NCI-H2196 (cell line): ENCODE results near the gene CD7.

Experiments
- DNase-seq: peaks from one replicate; lab custom pipeline; 2025; ENCODE audit not compliant: unreplicated experiment; lab: John Stamatoyannopoulos, UW

CD7 gene

GRCh38 chr17:82300228-82300627 lies 17.2 kb downstream of the CD7 start:
- no peak for DNase-seq

GRCh38 chr17:82299452-82299851 lies 18.0 kb downstream of the CD7 start:
- no peak for DNase-seq

GRCh38 chr17:82298538-82299421 lies 18.6 kb downstream of the CD7 start:
- no peak for DNase-seq

- DNase-seq: peak; percentile 97
Observed at GRCh38 chr17:82297714-82298537, 19.5 kb downstream of the CD7 start.

- DNase-seq: peak; percentile 89
Observed at GRCh38 chr17:82297280-82297713, 20.1 kb downstream of the CD7 start.

GRCh38 chr17:82296511-82297279 lies 20.7 kb downstream of the CD7 start:
- peak; percentile 45 for DNase-seq

- DNase-seq: no peak
Observed at GRCh38 chr17:82295472-82295814, 22.0 kb downstream of the CD7 start.

- no peak for DNase-seq
Observed at GRCh38 chr17:82294064-82294773, 23.2 kb downstream of the CD7 start.

- DNase-seq: peak; percentile 100
Observed at GRCh38 chr17:82292251-82293154, 24.9 kb downstream of the CD7 start.

GRCh38 chr17:82291582-82292250 lies 25.7 kb downstream of the CD7 start:
- DNase-seq: no peak

- DNase-seq: peak; percentile 95
Observed at GRCh38 chr17:82287868-82288801, 29.3 kb downstream of the CD7 start.

GRCh38 chr17:82287013-82287867 lies 30.2 kb downstream of the CD7 start:
- no peak for DNase-seq

- no peak for DNase-seq
Observed at GRCh38 chr17:82285141-82285540, 32.3 kb downstream of the CD7 start.

- no peak for DNase-seq
Observed at GRCh38 chr17:82283208-82283749, 34.1 kb downstream of the CD7 start.

- DNase-seq: no peak
Observed at GRCh38 chr17:82282239-82283207, 34.9 kb downstream of the CD7 start.
